Astrocyte of the cerebellum (primary cell): ENCODE results near the gene POLDIP3.
"Not testable (repeated sequence)": the region's sequence is repeated elsewhere in the genome, so short reads cannot be mapped to it uniquely, and the experiment has no call there.

Experiments used
- DNase-seq: peaks from one replicate; pipeline ENCODE4 v3.0.0-alpha.2; 2011; ENCODE audit warnings: low read depth
- H3K4me3 ChIP-seq: 2 replicates; pipeline ENCODE4 v1.5.1; 2011; ENCODE audit warnings: mild to moderate bottlenecking, low read depth, low read length, moderate library complexity
- in situ Hi-C: cut with HindIII; loops from 2 replicates; pipeline ENCODE4 v1.10.0; 2017; ENCODE audit warnings: low sequenced_read_pairs
- TF ChIP-seq, protein P1 (sequence below): IDR thresholded peaks from 2 replicates; pipeline ENCODE4 v1.5.1; 2012; ENCODE audit warnings: low read length, low read depth, moderate library complexity, mild to moderate bottlenecking; ENCODE audit errors: missing control alignments

Gene POLDIP3

DNA sequence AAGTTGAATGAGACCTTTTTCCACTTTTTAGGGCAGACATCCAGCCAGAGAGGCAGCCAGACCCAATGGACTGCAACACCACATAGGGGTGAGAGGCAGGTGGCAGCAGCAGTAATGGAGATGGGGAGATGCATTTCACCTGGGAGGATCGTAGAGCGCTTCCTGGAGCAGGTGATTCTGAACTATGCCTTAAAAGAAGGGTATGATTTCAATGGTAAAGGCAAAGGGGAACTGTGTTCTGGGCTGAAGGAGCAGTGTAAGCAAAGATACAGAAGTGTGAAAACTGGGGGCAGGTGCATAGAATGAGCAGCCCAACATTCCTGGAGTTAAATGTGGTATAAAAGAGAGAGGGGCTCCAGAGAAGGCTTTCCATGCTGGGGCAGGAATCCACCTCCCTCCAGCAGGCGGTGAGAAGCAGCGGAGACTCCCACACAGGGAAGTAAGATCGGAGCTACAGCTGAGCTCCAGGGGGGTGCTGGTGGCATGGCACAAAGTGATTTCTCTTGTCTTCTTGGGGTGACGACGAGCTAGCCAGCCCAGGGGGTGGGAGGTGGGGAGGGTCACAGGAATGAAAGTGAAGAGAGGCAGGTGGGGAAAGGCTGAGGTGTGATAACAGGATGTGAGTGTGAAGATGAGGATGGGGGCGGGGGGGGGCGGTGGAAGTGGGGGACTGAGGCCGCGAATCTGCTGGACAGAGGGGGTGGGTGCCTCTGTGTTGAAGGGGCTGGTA is 65.2 kb downstream of the POLDIP3 start:
- in situ Hi-C loops: no loop called here
- DNase-seq: no peak
- TF ChIP-seq, protein P1, sequence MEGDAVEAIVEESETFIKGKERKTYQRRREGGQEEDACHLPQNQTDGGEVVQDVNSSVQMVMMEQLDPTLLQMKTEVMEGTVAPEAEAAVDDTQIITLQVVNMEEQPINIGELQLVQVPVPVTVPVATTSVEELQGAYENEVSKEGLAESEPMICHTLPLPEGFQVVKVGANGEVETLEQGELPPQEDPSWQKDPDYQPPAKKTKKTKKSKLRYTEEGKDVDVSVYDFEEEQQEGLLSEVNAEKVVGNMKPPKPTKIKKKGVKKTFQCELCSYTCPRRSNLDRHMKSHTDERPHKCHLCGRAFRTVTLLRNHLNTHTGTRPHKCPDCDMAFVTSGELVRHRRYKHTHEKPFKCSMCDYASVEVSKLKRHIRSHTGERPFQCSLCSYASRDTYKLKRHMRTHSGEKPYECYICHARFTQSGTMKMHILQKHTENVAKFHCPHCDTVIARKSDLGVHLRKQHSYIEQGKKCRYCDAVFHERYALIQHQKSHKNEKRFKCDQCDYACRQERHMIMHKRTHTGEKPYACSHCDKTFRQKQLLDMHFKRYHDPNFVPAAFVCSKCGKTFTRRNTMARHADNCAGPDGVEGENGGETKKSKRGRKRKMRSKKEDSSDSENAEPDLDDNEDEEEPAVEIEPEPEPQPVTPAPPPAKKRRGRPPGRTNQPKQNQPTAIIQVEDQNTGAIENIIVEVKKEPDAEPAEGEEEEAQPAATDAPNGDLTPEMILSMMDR: no peak
- no peak overlapping the region for H3K4me3 ChIP-seq

DNA sequence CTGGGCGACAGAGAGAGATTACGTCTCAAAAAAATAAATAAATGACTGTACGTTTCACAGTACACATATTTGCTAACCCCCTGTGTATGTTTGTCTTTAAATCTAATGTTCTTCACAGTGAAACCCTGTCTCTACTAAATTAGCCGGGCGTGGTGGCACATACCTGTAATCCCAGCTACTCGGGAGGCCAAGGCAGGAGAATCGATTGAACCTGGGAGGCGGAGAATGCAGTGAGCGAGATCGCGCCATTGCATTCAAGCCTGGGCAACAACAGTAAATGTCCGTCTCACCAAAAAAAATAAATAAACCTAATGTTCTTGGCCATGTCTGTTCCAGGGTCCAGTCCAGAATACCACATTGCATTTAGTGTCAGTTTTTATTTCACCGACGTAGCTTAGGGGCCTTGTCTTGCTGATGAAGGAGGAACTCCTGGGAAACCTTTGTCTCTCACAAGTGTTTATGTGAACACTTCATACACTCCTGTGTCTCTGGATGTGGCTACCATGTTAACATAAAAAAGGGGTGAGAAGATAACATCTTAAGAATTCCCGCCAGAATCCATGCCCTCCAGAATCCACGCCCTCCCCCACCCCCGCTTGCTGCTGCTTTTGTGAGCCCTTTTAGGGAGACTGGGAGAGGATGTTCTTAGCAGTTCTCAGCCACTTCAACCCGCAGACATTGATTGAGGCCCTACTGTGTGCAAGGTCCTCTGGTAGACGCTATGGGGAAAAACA is 65.9 kb downstream of the POLDIP3 start:
- H3K4me3 ChIP-seq: no peak overlapping the region
- DNase-seq: no peak
- in situ Hi-C loops: no loop called here
- TF ChIP-seq, protein P1: no peak

DNA sequence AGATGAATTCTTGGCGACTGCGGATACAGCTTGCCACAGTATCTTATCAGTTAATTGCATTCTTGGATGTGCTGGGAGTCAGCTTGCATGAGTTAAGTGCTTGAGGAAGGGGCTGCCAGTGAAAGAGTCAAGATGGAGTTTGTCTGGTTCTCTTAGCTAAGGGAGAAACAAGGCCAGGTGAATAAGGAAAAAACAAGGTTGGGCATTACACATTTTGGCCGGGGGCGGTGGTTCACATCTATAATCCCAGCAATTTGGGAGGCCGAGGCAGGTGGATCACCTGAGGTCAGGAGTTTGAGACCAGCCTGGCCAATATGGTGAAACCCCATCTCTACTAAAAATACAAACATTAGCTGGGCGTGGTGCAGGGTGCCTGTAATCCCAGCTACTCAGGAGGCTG is 66.6 kb downstream of the POLDIP3 start:
- in situ Hi-C loops, H3K4me3 ChIP-seq: not testable (repeated sequence)

DNA sequence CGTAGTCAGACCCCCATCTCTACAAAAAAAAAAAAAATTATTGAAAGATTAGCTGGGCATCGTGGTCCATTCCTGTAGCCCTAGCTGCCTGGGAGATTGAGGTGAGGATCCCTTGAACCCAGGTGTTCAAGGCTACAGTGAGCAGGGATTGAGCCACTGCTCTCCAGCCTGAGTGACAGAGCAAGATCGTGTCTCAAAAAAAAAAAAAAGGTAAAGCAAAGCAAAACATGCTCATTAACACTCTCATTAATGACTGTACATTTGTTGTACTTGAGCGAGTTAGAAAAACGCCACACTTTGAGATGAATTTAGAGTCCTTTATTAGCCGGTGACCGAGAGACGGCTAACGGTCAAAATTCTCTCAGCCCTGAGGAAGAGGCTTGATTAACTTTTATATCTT is 67.1 kb downstream of the POLDIP3 start:
- TF ChIP-seq, protein P1: no peak
- no peak for DNase-seq
- H3K4me3 ChIP-seq: no peak overlapping the region
- in situ Hi-C loops: no loop called here

More for the DNA sequence above, 66.6 kb downstream of the POLDIP3 start:
- DNase-seq: not testable (repeated sequence)

DNA sequence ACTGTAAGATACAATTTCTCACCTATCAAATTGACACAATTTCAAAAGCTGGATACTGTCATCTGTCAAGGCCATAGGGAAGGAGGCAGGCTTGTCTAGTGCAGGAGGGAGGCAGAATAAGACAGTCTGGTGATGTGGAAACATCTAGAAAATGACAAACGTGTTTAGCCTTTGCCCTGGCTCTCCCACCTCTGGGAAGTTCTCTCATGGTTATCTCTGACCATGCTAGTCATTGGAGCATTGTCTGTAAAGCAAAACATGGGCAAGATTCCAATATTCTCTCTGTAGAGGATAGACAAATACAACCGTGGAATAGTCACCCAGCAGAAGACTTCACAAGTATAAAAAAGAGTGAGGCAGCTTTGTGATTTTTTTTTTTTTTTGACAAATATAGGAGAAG is 70.0 kb downstream of the POLDIP3 start:
- H3K4me3 ChIP-seq: no peak overlapping the region
- DNase-seq: no peak
- TF ChIP-seq, protein P1: no peak
- in situ Hi-C loops: no loop called here

DNA sequence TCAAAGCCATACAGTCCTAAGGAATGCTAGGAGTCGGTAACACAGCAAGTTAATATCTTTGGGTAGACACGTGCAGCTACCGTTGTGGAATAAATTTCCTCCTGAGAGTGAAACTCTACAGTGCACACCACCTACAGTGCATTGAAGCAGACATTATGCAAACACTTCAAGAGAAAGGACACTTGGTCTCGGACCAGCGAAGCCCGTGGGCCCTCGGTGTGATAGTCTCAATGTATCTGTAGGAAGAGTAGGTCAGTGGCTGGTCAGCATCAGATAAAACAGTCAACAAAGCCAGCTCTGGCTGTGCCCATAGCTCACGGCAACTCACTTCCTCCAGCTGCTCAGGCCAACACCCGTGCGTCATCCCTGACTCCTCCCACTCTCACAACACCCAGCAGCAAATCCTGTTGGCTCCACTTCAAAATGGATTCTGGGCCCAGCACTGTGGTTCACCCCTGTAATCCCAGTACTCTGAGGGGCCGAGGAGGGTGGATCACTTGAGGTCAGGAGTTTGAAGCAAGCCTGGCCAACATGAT is 75.4 kb downstream of the POLDIP3 start:
- DNase-seq, H3K4me3 ChIP-seq, in situ Hi-C loops: not testable (repeated sequence)

DNA sequence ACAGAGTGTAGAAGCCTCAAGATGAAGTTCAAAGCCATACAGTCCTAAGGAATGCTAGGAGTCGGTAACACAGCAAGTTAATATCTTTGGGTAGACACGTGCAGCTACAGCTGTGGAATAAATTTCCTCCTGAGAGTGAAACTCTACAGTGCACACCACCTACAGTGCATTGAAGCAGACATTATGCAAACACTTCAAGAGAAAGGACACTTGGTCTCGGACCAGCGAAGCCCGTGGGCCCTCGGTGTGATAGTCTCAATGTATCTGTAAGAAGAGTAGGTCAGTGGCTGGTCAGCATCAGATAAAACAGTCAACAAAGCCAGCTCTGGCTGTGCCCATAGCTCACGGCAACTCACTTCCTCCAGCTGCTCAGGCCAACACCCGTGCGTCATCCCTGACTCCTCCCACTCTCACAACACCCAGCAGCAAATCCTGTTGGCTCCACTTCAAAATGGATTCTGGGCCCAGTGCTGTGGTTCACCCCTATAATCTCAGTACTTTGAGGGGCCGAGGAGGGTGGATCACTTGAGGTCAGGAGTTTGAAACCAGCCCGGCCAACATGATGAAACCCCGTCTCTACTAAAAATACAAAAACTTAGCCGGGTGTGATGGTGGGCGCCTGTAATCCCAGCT is 77.4 kb downstream of the POLDIP3 start:
- in situ Hi-C loops, DNase-seq, H3K4me3 ChIP-seq: not testable (repeated sequence)

DNA sequence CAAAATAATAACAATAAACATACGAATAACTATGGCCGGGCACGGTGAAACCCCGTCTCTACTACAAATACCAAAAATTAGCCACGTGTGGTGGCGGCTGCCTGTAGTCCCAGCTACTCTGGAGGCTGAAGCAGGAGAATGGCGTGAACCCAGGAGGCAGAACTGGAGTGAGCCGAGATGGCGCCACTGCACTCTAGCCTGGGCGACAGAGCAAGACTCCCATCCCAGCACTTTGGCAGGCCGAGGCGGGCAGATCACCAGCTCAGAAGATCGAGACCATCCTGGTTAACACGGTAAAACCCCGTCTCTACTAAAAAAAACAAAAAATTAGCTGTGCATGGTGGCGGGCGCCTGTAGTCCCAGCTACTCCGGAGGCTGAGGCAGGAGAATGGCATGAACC is 78.0 kb downstream of the POLDIP3 start:
- DNase-seq, in situ Hi-C loops, H3K4me3 ChIP-seq: not testable (repeated sequence)
